Liver (tissue), 9 donors: ENCODE data around the gene KCNJ10. TPM values are rescaled to one million over a fixed set of nuclear protein-coding genes. Genes with fewer than 3 reads are reported as not detected.

Experiments used
- DNase-seq: peaks from one replicate; pipeline ENCODE4 v3.0.0-alpha.2; 2017; ENCODE audit warnings: low spot score
- H3K27ac ChIP-seq, 2 donors: one replicate each; pipeline ENCODE4 v1.7.0; 2013; ENCODE audit warnings: inconsistent platforms in 2 of 2, low read length in 2 of 2, control low read depth in 1 of 2, low read depth in 1 of 2, mild to moderate bottlenecking in 1 of 2
- H3K27me3 ChIP-seq, 4 donors: one replicate each; pipeline versions ENCODE4 v1.6.1 to v1.7.0; 2013; ENCODE audit warnings: low read length in 3 of 4, inconsistent platforms in 1 of 4, mild to moderate bottlenecking in 1 of 4, moderate library complexity in 1 of 4; ENCODE audit not compliant: control insufficient read depth in 4 of 4, insufficient read depth in 4 of 4
- H3K36me3 ChIP-seq, 4 donors: one replicate each; pipeline versions ENCODE4 v1.6.1 to v1.7.0; 2013; ENCODE audit warnings: low read length in 3 of 4, mild to moderate bottlenecking in 3 of 4, low read depth in 1 of 4, moderate library complexity in 1 of 4; ENCODE audit not compliant: control insufficient read depth in 4 of 4, insufficient read depth in 3 of 4
- H3K4me1 ChIP-seq, 4 donors: one replicate each; pipeline versions ENCODE4 v1.6.1 to v1.7.0; 2013; ENCODE audit warnings: low read length in 3 of 4, mild to moderate bottlenecking in 3 of 4, moderate library complexity in 1 of 4; ENCODE audit not compliant: control insufficient read depth in 4 of 4, insufficient read depth in 4 of 4
- H3K4me3 ChIP-seq, 3 donors: one replicate each; pipeline versions ENCODE4 v1.6.1 to v1.7.0; 2013; ENCODE audit warnings: low read length in 3 of 3, control low read depth in 1 of 3, low read depth in 1 of 3, mild to moderate bottlenecking in 1 of 3
- H3K9ac ChIP-seq, 2 donors: one replicate each; pipeline ENCODE4 v1.7.0; 2013; ENCODE audit warnings: low read length in 2 of 2, mild to moderate bottlenecking in 2 of 2, moderate library complexity in 2 of 2, control low read depth in 1 of 2, low read depth in 1 of 2
- H3K9me3 ChIP-seq, 4 donors: one replicate each; pipeline versions ENCODE4 v1.6.1 to v1.7.0; 2013; ENCODE audit warnings: low read length in 3 of 4; ENCODE audit not compliant: control insufficient read depth in 4 of 4
- EGR1 ChIP-seq, 2 donors: IDR thresholded peaks; 2 replicates each; pipeline ENCODE4 v1.6.1; 2016 to 2018; ENCODE audit warnings: antibody characterized with exemption in 2 of 2, low read depth in 2 of 2
- FOXA1 ChIP-seq: IDR thresholded peaks from 2 replicates; pipeline ENCODE4 v1.6.1; 2016; ENCODE audit warnings: antibody characterized with exemption
- FOXA2 ChIP-seq: IDR thresholded peaks from 2 replicates; pipeline ENCODE4 v1.6.1; 2016; ENCODE audit warnings: antibody characterized with exemption
- HNF4A ChIP-seq, 2 donors: conservative IDR thresholded peaks; 2 replicates each; pipeline ENCODE4 v1.6.1; 2016; ENCODE audit warnings: antibody characterized with exemption in 2 of 2, mild to moderate bottlenecking in 2 of 2
- HNF4G ChIP-seq: IDR thresholded peaks from 2 replicates; pipeline ENCODE4 v1.6.1; 2016; ENCODE audit warnings: antibody characterized with exemption
- JUND ChIP-seq, 2 donors: IDR thresholded peaks; 2 replicates each; pipeline ENCODE4 v1.6.1; 2016; ENCODE audit warnings: antibody characterized with exemption in 2 of 2
- RAD21 ChIP-seq, 2 donors: IDR thresholded peaks; 2 replicates each; pipeline ENCODE4 v1.6.1; 2016; ENCODE audit warnings: antibody characterized with exemption in 2 of 2, mild to moderate bottlenecking in 2 of 2
- YY1 ChIP-seq: IDR thresholded peaks from 2 replicates; pipeline ENCODE4 v1.6.1; 2016; ENCODE audit warnings: antibody characterized with exemption, mild to moderate bottlenecking
- WGBS: extraction: QIAGEN DNeasy Blood & Tissue Kit; methylation state at CpG from one replicate; pipeline ENCODE4 v1.1.7; 2013; 5-methylcytosine and 5-hydroxymethylcytosine counted together
- polyA plus RNA-seq, 2 donors: library from polyadenylated mRNA; stranded (reverse) in 1 of 2; unstranded in 1 of 2; fragments of 200-250 nt in 1 of 2; fragments of >200 nt in 1 of 2; fragmentation: Nextera tagmentation in 1 of 2; extraction: Ambion mirVana in 1 of 2; gene quantifications; one replicate each; pipeline versions ENCODE4 v1.2.1 to v1.2.3, GENCODE V29; 2013 to 2015
- total RNA-seq, 2 donors: library from RNA; depleted of rRNA; stranded (reverse); fragments of >200 nt; gene quantifications; one replicate each; pipeline ENCODE4 v1.2.3, GENCODE V29; 2014
- TF ChIP-seq, protein P1 (sequence below): IDR thresholded peaks from 2 replicates; pipeline ENCODE4 v1.6.1; 2016; ENCODE audit warnings: antibody characterized with exemption
- TF ChIP-seq, protein P2 (sequence below): IDR thresholded peaks from 2 replicates; pipeline ENCODE4 v1.6.1; 2016; ENCODE audit warnings: antibody characterized with exemption
- TF ChIP-seq, protein P3 (sequence below): fragments of 150-350 bp; IDR thresholded peaks from 2 replicates; pipeline ENCODE4 v1.5.1; 2017; ENCODE audit warnings: improper control_type of control experiment, low read depth, low read length; ENCODE audit not compliant: missing input control
- donor health status: healthy.
- donor health status: healthy.
- donor health status: healthy.
- donor health status: healthy.
- donor health status: healthy.

The KCNJ10 gene
- total and polyA plus RNA-seq, 4 donors, result 0.48 to 1.6 (median 0.52) TPM

DNA sequence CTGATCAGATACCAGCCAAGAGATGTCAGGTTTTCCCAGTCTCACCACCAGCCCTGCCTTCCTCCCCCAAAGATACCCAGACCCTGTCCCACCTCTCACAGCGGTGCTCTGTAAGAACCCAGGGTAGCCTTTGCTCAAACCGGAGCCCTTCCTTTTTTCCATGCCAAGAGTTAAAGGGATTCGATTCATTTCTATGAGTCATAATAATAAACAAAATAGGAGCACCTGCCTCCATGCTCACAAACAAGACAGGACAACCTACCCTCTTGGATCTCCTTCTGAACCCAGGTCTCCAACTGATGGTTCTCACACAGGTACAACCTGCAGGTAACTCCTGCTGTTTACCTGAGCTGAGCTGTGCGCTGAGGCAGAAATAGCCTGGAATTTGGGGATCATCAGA, 39.7 kb upstream of the KCNJ10 start:
- Histone ChIP-seq H3K27ac (no peak overlapping the region), H3K27me3 (no peaks in the 10 kb centered on the region), H3K9me3 (no peaks in the 10 kb centered on the region), H3K36me3 (no peaks in the 10 kb centered on the region), H3K4me3 (no peak overlapping the region), H3K9ac (no peak overlapping the region), H3K4me1 (no peaks in the 10 kb centered on the region)
- 60% methylated on average over 4 of the region's 4 CpGs for WGBS
- no peak for DNase-seq
- TF ChIP-seq JUND (IDR thresholded peaks at IDR 0.05), result no peak

DNA sequence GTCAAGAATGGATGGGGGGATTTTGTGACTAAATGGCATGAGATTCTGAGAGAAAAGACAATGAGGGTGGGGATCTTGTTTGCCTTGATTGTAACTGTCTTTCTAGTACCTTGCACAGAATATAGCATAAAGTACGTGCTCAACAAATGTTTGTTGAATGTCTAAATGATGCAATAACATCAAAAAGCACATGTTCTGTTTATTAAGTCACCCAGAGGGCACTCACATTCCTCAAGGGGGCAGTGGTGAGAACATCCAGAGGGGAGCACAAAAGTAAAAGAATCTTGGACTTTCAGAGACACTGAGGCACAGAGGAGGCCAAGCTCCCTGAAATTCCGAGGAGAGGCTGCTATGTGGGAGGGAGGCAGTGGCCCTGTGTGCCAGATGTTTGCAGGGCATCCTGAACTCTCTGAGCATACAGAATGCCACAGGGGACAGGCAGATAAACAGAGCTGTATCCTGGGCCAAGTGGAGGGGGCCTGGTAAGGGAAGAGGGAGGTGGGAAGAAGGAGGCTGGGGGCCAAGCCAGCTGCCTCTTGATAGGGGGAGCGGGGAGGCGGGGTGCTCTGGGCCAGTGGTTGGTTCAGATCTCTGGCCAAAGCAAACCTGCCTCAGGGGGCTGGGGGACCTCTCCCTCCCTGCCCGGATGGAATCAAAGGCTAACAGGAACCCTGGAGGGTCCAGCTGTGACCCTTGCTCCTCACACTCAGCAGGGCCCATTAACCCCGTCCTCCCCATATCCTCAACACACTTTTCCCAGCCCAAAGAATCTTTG, 39.1 kb upstream of the KCNJ10 start:
- Histone ChIP-seq H3K9ac (no peak overlapping the region), H3K4me3 (no peak overlapping the region), H3K27ac (no peak overlapping the region), H3K36me3 (no peaks in the 10 kb centered on the region), H3K9me3 (no peaks in the 10 kb centered on the region), H3K4me1 (peaks cover 0 to 4% (median 0%) of the 10 kb centered on the region in 4 donors), H3K27me3 (no peaks in the 10 kb centered on the region)
- TF ChIP-seq, protein P1, sequence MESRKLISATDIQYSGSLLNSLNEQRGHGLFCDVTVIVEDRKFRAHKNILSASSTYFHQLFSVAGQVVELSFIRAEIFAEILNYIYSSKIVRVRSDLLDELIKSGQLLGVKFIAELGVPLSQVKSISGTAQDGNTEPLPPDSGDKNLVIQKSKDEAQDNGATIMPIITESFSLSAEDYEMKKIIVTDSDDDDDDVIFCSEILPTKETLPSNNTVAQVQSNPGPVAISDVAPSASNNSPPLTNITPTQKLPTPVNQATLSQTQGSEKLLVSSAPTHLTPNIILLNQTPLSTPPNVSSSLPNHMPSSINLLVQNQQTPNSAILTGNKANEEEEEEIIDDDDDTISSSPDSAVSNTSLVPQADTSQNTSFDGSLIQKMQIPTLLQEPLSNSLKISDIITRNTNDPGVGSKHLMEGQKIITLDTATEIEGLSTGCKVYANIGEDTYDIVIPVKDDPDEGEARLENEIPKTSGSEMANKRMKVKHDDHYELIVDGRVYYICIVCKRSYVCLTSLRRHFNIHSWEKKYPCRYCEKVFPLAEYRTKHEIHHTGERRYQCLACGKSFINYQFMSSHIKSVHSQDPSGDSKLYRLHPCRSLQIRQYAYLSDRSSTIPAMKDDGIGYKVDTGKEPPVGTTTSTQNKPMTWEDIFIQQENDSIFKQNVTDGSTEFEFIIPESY, result no peak
- TF ChIP-seq FOXA1 (no peak), HNF4A (conservative IDR thresholded peaks at IDR 0.05) (no peak), HNF4G (no peak), RAD21 (IDR thresholded peaks at IDR 0.05) (peak in 1 of 2 donors; percentile 53), YY1 (no peak)
- TF ChIP-seq, protein P2, sequence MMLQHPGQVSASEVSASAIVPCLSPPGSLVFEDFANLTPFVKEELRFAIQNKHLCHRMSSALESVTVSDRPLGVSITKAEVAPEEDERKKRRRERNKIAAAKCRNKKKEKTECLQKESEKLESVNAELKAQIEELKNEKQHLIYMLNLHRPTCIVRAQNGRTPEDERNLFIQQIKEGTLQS, result no peak
- TF ChIP-seq, protein P3, sequence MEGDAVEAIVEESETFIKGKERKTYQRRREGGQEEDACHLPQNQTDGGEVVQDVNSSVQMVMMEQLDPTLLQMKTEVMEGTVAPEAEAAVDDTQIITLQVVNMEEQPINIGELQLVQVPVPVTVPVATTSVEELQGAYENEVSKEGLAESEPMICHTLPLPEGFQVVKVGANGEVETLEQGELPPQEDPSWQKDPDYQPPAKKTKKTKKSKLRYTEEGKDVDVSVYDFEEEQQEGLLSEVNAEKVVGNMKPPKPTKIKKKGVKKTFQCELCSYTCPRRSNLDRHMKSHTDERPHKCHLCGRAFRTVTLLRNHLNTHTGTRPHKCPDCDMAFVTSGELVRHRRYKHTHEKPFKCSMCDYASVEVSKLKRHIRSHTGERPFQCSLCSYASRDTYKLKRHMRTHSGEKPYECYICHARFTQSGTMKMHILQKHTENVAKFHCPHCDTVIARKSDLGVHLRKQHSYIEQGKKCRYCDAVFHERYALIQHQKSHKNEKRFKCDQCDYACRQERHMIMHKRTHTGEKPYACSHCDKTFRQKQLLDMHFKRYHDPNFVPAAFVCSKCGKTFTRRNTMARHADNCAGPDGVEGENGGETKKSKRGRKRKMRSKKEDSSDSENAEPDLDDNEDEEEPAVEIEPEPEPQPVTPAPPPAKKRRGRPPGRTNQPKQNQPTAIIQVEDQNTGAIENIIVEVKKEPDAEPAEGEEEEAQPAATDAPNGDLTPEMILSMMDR, result peak; percentile 41
- DNase-seq, result no peak
- 25% methylated on average over 6 of the region's 6 CpGs for WGBS

DNA sequence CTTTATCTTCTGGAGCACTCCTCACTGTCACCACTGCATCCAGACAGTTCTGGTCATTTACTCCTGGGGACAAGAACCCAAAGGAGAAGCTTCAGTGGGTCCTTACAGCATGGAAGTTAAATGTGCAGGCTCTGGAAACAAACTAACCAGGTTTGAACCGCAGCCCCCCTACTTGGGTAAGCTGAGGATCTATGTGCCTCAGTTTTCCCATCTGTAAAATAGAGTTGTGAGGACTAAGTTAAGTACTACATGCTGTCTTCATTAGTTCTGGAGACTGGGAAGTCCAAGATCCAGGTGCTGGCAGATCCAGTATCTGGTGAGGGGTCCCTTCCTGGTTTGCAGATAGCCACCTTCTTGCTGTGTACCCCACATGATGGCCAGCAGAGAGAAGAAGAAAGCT, 37.6 kb upstream of the KCNJ10 start:
- TF ChIP-seq FOXA2, result no peak
- TF ChIP-seq EGR1 (IDR thresholded peaks at IDR 0.05; ENCODE audit: low read depth in 2 of 2), result no peak
- Histone ChIP-seq H3K9me3 (no peaks in the 10 kb centered on the region), H3K9ac (no peak overlapping the region), H3K36me3 (no peaks in the 10 kb centered on the region), H3K27me3 (no peaks in the 10 kb centered on the region), H3K4me1 (peaks cover 0 to 4% (median 0%) of the 10 kb centered on the region in 4 donors), H3K4me3 (no peak overlapping the region), H3K27ac (no peak overlapping the region)
- WGBS, result 97% methylated on average over 1 of the region's 1 CpG
- DNase-seq, result no peak
